HG03025 (cell line): Measurements from ENCODE around the gene HERPUD1.
A peak's percentile ranks its signal among the peaks of the same experiment; 100 is the strongest.

Experiments used
- ATAC-seq: cut with Tn5 transposase; IDR thresholded peaks from one replicate; pipeline ENCODE4 v1.9.1; 2021; ENCODE audit warnings: mild to moderate bottlenecking, moderate library complexity; ENCODE audit not compliant: unreplicated experiment, low FRiP score

Gene HERPUD1

GRCh38 chr16:56910654-56911539, 21.0 kb upstream of the HERPUD1 start:
- ATAC-seq = no peak

- ATAC-seq = peak; percentile 38
These were observed 20.0 kb upstream of the HERPUD1 start for GRCh38 chr16:56911771-56912571.

- no peak for ATAC-seq
These were observed 18.9 kb upstream of the HERPUD1 start for GRCh38 chr16:56912746-56913708.

GRCh38 chr16:56914896-56915295, 17.0 kb upstream of the HERPUD1 start:
- ATAC-seq = no peak

GRCh38 chr16:56915336-56916119, 16.4 kb upstream of the HERPUD1 start:
- no peak for ATAC-seq

GRCh38 chr16:56916571-56917403, 15.2 kb upstream of the HERPUD1 start:
- no peak for ATAC-seq

GRCh38 chr16:56918467-56919012, 13.4 kb upstream of the HERPUD1 start:
- ATAC-seq = no peak

- no peak for ATAC-seq
These were observed 12.7 kb upstream of the HERPUD1 start for GRCh38 chr16:56919099-56919800.

GRCh38 chr16:56921571-56921970, 10.4 kb upstream of the HERPUD1 start:
- no peak for ATAC-seq

- ATAC-seq = no peak
These were observed 8.4 kb upstream of the HERPUD1 start for GRCh38 chr16:56923481-56924091.

GRCh38 chr16:56927471-56927870, 4.5 kb upstream of the HERPUD1 start:
- no peak for ATAC-seq

GRCh38 chr16:56929639-56930038, 2.3 kb upstream of the HERPUD1 start:
- ATAC-seq = no peak

GRCh38 chr16:56930486-56931270, 1.3 kb upstream of the HERPUD1 start:
- ATAC-seq = no peak

GRCh38 chr16:56931271-56931891, 561 bp upstream of the HERPUD1 start:
- ATAC-seq = peak; percentile 36

- peak; percentile 6 for ATAC-seq
These were observed 1.0 kb downstream of the HERPUD1 start for GRCh38 chr16:56932721-56933619.
